LHCN-M2 (cell line): ENCODE data around the gene RAB36. TPM values are rescaled to one million over a fixed set of nuclear protein-coding genes. Genes with fewer than 3 reads are reported as not detected.

Source experiments
- DNase-seq: peaks from one replicate; pipeline ENCODE4 v3.0.0-alpha.2; 2012; ENCODE audit warnings: low read depth
- polyA plus RNA-seq: library from polyadenylated mRNA; unstranded; fragments of >200 nt; gene quantifications from one replicate; pipeline ENCODE4 v1.2.1, GENCODE V29; 2012; ENCODE audit warnings: missing spikeins
- total RNA-seq: library from RNA; depleted of rRNA; stranded (reverse); fragments of >200 nt; gene quantifications from 2 replicates; pipeline ENCODE4 v1.2.3, GENCODE V29; 2014; rRNA removed

The RAB36 gene
- total RNA-seq = under 0.01 and 0.11 TPM in 2 replicates
- polyA plus RNA-seq = 0.16 TPM

DNA sequence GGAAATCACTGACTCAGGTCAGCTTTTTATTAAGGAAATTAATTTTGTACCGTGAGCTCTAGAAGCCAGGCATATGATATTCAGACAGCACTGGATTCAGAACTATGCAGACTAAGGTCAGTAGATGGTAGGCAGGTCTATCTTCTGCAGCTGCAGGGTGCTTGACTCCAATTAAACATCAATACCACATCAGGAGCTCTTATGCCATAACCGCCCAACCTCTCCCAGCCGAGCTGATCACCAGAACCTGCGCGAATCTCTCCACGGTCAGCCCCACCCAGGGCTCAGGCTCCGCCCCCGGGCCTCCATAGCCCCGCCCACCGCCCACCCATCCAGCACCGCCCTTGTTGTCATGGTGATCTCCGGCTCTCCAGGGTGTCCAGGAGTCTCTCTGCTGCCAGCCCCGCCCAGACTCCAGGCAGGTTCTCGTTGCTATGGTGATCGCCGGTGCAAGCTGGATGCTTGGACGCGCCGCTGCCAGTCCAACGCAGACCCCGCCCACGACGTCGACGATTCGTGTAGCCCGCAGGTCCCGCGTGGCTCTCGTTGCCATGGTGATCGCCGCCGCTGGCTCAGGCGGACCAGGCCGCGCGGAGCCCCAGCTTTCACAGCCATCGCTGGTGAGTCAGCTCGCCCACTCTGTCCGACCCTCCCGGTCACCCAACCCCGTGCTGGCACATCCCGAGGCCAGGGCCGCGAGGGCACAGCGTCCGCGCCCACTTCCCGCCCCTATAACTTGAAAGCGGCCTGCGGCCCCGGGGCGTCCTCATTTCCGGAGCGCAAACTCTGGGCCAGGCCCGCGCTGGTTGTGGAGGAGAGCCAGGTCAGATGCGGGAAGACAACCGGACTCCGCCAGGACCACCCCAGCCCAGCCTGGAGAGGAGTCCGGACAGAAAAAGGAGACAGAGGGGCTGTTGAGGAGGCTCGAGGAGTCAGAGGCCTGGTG is at the start of gene RAB36:
Gene RAB36, plus strand, starts transcription at position 546 of the 946 bp plus-strand sequence. CDS start 1,140 bp downstream, outside the sequence.
- peak; percentile 60 for DNase-seq

DNA sequence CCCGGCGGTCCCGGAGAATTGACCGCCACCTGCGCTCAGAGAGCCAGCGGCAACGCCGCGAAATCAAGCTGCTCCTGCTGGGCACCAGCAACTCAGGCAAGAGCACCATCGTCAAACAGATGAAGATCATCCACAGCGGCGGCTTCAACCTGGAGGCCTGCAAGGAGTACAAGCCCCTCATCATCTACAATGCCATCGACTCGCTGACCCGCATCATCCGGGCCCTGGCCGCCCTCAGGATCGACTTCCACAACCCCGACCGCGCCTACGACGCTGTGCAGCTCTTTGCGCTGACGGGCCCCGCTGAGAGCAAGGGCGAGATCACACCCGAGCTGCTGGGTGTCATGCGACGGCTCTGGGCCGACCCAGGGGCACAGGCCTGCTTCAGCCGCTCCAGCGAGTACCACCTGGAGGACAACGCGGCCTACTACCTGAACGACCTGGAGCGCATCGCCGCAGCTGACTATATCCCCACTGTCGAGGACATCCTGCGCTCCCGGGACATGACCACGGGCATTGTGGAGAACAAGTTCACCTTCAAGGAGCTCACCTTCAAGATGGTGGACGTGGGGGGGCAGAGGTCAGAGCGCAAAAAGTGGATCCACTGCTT is 49.4 kb upstream of the RAB36 start:
- no peak for DNase-seq

GRCh38 chr22:23097412-23098229 is 47.7 kb upstream of the RAB36 start:
- DNase-seq = no peak

- no peak for DNase-seq
These were observed 47.0 kb upstream of the RAB36 start for GRCh38 chr22:23098230-23098705.

DNA sequence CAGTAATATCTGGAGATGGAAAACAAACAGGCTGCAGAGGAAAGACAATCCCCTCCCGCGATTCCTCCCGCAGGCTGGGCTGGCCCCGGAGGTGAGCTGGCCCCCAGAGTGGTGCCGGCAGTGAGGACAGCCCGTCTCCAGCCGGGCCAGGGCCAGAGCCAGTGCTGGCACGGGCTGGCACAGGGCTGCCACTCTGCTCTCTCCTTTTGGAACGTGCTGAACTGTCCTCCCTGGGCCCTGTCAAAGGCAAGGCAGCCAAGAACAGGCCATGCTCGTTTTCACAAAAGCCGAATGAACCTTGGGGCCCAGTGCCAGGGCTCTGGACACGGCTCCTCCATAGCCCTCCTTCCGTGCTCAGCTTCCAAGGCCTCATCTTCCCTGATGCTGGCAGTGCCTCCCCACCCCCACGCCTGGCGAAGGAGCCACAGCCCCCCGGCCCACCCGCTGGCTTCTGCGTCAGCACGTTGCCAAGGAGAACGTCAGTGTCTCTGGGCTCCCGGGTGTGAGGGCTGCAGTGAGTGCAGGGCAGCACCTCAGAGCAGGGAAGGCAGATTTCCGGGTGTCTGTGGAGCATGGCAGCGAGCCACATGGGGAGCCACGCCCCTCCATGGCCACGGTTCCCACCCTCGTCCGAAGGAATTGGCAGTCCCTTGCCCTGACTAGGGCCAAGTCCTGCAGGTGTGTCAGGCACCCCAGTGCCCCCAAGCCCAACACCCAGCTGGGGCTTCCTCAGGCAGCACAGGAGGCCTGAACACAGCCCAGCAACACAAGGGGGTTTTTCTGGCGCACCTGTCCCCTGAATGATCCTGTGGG is 46.4 kb upstream of the RAB36 start:
- no peak for DNase-seq

GRCh38 chr22:23099531-23099804 is 45.8 kb upstream of the RAB36 start:
- DNase-seq = no peak

DNA sequence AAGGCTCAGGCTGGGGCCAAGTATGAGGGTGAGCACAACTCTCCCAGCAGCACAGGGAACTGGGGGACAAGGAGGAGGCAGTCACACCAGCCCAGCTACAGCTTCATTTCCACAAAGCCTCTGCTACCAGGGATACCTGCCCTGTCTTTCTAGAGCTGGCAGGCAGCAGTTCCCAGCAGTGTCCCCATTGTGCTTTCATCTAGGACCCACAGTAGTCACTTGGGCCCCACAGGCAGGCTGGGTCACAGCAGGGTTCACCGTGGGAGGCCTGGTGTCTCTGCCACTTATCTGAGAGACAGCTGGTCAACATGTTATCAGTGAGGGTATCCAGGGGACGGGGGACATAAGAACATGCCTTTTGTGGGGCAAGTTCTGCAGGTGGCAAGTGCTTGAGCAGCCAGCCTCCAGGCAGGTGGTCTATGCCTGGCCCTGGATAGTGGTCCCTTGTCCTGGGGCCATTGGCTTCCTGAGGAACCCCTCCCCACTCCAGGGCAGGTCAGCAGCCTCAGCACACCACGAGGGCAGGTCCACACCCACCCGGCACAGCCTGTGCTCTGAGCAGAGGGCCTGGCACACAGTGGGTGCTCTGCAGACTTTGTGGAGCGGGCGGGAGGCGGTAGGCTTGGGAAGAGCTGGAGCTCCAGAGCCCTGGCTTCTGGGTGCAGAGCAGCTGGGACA is 45.0 kb upstream of the RAB36 start:
- no peak for DNase-seq

DNA sequence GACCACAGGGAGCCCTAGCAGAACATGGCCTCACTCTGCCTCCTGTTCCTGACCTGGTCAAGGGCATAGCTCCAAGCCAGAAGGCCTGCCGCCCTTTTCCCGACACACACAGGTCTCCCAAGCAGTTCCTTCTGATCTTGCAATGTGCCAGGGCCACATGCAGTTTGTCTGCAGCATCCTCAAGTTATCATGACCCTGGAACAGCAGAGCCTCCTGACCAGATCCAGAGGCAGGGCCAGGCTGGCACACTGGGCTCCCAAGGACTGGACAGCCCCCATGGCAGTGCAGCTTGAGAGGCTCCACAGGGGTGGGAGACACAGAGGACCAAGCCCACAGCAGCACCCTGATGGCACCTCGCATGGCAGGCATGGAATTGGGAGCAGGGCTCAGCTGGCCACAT is 43.8 kb upstream of the RAB36 start:
- DNase-seq = no peak

GRCh38 chr22:23102002-23102655 is 43.1 kb upstream of the RAB36 start:
- DNase-seq = peak; percentile 20

DNA sequence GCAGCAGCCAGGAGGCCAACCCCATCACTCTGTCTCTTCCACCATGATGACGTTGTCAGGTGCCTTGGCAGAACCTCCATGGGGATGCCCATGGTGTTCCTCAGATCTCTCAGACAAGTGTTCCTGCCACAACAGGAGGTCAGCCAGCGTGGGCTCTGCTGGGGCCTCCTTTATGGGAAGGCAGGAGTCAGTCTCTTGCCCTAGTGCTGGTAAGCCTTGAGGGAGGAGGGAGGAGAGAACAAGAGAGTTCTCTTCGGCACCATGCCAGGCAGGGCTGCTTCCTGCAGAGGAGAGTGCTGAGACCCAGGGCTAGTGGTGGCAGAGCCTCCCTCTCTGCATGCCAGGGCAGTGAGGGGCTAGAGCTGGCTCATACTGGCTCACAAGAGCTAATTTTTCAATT is 42.5 kb upstream of the RAB36 start:
- no peak for DNase-seq

GRCh38 chr22:23103199-23103954 is 41.9 kb upstream of the RAB36 start:
- no peak for DNase-seq

- DNase-seq = no peak
These were observed 40.9 kb upstream of the RAB36 start for GRCh38 chr22:23104187-23104971.

GRCh38 chr22:23105304-23105703 is 40.0 kb upstream of the RAB36 start:
- no peak for DNase-seq

DNA sequence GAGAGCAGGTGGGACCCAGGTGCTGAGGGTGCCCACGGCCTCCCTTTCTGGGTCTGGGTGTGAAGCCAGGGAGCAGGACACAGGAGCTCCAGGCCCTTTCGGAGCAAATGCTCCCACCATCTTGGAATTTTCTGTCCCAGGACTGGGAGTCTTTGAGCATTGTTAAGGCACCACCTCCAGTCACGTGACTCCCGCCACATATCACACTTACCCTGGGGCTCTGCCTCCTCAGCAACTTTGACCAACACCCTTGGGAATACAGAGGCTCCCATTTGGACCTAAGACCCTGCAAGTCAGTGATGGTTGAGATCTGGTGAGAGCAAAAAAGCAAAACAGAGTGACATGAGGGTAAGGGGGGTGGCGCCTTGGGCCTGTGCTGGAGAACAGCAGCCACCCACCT is 39.4 kb upstream of the RAB36 start:
- DNase-seq = no peak

DNA sequence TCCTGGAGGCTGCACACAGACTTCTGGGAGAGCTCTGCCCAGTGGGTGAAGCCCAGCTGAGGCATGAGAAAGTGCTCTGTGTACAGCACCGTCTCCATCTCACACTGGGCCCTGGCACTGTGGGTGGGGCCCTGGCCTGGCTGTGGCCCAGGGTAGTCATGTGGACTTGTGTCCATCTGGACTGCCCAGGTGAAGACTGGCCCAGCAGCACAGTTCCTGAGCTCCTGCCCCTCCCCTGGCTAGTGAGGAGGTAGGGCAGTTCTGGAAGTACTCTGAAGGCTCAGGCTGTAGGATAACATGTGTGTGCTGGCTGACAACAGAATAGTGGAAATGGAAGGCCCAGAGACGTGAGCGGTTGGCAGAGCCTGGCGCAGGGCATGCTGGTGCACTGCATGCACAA is 38.9 kb upstream of the RAB36 start:
- DNase-seq = no peak

DNA sequence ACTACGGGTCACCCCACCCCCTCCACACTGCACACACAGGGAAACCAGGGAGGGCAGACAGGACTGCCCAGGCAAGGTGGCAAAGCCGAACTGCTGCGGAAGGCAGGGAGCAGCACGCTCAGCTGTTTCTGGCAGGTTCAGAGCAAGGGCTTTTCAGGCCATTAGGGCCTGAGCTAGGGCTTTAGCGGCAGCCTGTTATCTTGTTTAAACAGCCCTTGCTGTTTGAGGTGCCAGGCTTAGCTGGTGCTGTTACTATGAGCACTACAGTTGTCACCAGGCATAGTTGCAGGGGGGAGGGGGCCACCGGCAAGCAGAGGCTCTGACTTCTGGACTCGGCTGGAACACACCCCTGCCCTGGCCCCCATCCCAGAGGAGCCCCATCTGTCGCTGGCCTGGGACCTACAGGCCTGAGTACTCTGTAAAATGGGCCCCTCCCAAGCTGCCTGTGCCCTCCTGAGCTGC is 38.3 kb upstream of the RAB36 start:
- no peak for DNase-seq

GRCh38 chr22:23107487-23108248 is 37.6 kb upstream of the RAB36 start:
- DNase-seq = no peak
